ENCODE results near the gene ABCC9.
"Not testable (repeated sequence)": the region's sequence is repeated elsewhere in the genome, so short reads cannot be mapped to it uniquely, and the experiment has no call there.

Gene ABCC9

DNA sequence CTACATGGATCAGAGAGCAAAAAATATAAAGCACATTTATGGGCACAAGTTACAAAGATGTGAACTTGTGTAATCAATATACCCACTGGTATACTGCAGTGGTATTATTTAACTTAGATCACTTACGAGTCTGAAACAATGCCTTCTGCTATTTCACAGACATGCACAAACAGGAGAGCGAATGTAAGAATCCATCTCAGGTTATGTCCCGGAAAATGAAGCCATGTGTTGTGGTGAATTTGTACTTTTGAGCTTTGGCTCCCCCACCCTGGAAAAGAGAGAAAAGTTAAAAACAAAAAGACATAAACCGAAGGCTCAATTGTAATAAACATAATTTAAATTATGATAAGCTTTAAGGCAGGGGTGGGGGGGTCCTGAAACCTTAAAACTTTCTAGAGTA is 7.6 kb downstream of the ABCC9 start:
- DNase-seq, result no peak

DNA sequence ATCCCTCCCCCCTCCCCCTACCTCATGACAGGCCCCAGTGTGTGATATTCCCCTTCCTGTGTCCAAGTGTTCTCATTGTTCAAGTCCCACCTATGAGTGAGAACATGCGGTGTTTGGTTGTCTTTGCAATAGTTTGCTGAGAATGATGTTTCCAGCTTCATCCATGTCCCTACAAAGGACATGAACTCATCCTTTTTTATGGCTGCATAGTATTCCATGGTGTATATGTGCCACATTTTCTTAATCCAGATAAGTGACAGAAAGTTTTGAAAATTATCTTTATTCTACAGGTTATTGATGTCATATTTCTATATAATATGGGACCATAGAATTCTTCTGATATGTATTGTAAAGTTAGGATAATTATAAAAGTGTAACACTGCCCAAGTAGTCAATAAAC is 11.3 kb downstream of the ABCC9 start:
- DNase-seq, result not testable (repeated sequence)

DNA sequence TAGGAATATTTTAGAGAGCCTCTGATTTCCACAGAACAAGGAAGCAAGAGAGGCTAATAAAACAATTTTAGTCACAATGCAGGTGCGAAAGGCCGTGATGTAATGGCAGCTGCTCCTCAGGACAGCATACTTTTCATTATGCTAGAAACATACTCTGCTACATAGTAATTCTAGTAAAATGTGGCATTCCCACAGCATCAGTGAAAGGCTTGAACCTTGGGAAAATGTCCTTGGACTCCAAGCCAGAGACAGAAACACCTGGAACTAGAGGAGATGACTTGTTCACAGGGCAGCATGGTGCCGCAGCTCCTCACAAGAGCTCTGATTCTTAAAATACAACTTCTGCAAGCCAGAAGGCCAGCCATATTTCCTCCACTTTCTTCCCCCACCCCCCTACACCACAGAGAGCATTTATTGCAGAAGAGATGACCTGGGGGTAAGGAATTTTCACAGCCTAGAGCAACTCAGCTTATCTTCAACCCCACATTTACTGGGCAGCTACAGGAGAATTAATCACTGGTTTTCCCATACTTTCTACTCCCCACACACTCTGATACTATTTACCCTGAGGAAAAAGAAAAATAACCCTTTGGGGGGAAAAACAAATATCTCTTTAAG is 15.8 kb downstream of the ABCC9 start:
- no peak for DNase-seq

DNA sequence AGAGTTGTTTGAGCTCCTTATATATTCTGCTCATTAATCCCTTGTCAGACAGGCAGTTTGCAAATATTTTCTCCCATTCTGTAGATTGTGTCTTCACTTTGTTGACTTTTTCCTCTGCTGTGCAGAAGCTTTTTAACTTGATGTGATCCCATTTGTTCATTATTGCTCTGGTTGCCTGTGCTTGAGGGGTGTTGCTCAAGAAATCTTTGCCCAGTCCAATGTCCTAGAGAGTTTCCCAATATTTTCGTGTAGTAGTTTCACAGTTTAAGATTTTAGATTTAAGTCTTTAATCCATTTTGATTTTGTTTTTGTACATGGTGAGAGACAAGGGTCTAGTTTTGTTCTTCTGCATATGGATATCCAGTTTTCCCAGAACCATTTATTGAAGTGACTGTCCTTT is 19.8 kb downstream of the ABCC9 start:
- no peak for DNase-seq

DNA sequence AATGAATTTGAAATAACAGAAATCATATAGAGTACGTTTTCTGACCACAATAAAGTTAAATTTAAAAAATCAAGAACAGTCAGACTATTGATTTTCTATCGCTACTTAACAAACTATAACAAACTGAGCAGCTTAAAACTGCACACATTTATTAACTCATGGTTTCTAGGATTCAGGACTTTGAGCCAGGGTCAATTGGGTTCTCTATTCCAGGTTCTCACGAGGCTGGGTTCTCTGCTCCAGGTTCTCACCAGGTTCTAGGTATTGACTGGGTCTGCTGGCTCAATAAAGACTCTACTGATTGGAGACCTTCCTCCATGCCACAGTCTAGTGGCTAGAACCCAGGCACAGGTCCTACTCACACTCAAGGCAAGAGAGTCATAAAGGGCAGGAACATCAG is 22.8 kb downstream of the ABCC9 start:
- DNase-seq, result no peak

DNA sequence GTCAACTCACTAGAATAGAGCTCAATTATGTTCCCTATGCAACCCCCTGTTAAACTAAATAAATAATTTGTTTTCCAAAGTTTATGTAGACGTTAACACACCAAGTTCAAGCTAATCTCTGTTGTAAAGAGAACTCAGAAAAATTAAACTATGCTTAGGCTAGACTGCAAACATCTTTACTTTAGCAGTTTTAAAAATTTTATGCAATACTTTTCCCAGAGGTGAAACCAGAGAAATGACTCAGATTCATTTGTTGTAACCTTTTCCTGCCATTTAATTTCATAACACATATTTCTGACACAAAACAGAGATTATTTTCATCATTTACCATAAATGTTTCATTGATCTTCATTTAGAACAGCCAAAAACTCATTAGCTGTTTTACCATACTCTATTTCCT is 27.4 kb downstream of the ABCC9 start:
- DNase-seq, result no peak

DNA sequence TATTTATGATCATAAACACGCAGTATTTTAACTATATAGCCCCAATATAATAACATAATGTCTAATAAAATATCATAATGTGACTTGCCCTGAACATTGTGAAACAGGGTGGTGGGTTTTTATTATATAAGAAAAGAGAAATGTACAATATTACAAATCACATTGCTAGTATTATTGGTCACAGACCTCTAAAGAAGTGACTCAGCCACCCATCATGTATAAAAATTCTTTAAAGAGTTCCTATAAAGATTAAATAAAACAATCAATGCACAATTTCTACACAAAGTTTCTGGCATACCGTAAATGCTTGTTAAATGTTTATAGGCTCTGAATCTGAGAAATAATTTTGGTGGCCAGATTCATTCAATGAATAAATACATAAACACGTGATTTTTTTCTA is 28.9 kb downstream of the ABCC9 start:
- DNase-seq, result no peak

DNA sequence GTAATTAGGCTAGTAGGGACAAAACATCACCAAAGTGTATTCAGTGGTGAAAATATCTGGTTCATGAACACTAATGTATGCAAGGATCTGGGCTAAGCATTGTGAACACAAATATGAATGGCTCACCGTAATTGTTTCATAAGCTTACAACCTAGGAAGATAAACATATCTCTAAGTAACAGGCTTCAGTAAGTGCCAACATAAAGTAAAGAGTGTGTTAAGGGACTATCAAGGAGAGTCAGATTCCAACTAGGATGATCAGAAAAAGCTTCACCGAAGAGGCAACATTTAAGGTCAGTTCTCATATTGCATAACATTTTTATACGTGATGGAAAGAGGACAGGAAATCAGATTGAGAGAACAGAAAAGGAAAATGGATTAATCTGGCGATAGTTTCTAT is 29.4 kb downstream of the ABCC9 start:
- no peak for DNase-seq

DNA sequence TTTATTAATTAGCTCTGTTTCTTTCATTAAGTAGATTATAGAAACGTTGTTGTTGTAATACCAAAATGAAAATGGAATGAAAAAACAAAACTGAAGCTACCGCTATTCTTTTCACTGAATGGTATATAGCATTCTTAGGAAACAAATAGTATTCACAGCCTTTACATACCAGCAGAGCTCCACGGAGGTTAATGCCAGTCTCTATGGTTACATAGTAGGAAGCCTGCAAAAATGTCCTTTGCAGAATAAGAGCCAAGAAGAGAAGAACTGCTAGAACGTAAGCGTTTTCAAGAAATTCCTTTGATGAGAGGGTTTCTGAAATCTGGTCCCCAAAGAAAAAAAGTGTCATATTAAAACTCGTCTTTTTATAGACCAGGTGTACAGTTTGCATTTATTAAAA is 30.6 kb downstream of the ABCC9 start:
- no peak for DNase-seq

DNA sequence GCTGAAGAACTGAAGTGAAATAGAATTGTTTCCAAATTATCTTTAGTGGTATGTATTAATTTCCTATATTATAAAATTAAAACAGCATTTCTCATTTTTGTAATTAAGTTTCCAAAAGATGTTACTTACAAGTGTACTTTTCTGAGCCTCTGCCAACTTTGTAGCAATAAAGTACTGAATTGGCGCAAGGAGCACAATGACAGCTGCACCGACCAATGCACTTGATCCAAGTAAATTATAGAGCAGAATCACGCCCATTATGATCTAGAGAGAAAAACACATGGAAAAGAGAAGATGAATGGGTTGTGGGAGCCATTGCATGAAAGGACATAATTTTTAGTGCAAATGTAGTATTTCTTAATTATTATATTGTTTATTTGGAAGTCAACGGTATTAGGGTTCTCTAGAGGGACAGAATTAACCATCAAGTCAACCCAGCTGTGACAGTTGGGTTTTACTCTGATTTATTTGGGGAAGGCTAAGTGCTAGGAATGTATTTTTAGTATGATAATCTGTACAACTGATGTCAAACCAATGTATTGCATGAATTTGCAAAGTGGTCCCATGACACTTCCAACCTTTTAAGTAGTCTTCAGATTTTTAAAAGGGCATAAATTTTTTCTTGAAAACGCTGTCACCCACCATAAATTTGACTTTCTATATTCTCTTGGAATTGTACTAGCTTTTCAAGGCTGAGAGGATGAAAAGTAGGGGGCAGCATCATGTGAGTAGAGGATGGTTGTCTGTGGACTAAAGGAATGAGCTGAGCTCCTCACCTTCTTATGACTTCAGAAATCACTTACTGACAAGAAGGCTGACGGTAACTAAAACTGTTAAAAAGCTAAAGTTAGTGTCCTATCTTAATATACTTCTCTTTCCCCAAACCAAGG is 33.0 kb downstream of the ABCC9 start:
- DNase-seq, result no peak

DNA sequence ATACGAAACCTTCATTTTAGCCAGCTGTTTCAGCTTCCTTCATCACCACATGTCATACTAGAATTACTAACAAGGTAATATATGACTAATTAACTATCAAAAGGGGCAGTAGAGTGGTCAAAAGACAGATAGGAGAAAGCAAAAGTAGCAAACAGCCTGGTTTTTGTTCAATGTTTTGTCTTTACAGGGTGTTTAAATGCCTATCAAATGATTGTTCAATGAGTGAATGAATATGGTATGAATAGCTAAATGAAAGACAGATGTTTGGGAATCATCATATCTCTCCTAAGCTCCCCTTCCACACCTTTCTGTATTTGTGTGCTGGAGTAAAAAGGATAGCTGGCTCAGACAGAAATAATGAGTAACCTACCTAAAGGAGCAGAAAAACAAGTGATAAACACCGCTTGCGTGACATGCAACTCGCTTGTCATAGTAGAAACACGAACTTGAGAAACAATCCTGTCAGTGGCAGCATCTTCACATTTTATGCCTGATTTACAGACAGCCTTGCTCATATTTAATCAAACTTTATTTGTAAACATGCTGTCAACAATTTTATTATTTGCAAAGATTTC is 34.2 kb downstream of the ABCC9 start:
- no peak for DNase-seq

DNA sequence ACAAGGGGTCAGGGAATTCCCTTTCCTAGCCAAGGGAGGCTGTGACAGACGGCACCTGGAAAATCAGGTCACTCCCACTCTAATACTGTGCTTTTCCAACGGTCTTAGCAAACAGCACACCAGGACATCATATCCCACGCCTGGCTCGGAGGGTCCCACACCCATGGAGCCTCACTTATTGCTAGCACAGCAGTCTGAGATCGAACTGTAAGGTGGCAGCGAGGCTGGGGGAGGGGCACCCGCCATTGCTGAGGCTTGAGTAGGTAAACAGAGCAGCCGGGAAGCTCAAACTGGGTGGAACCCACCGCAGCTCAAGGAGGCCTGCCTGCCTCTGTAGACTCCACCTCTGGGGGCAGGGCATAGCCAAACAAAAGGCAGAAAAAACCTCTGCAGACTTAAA is 41.7 kb downstream of the ABCC9 start:
- not testable (repeated sequence) for DNase-seq

DNA sequence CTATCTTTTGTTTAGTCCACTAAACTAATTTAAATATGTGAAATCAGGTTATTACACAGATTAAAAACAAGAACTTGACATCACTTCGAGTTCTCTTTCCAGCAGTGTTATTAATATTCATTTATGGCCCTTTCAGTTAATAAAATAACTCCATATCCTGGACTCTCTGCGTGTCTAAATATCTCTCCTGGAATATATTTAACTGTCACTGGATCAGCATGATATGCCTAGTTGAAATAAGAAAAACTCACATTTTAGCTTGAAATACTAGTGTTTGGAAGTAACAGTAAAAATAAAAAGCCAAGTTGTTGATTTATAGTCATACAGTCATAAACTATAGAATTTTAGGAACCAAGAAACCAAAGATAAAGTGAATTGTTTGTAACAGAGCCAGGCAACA is 45.6 kb downstream of the ABCC9 start:
- no peak for DNase-seq

DNA sequence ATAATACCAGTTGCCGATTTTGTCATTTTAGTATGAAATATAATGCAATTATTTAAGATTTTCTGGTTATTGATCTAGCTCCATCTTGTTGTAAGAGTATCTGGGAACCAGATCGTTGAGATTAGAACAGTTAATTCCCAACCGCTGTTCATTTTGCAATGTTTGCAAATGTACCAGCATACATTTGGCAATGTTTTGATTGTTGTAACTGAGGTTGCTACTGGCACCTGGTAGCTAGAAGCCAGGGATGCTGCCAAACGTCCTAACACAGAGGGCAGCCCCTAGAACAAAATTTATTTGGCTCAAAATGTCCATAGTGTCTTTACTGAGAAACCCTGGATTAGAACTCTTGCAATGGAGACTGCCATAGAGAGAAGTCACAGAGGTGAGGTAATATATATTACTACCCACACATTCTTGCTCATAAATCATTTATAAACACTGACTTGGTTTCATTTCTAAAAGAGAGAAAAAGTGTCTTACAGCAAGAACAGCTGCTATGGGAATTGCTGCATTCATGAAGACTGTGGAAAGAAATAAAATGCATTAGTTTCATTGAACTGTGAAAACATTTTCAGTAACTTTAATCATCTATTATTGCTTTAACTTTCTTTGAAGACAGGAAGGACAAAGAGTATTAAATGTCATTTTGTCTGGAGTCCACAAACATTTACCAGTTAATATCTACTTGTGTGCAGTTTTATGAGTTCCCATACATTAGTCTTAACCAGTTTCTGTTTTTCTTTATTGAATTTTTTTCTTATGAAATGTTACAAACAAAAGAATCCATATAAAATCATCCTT is 46.2 kb downstream of the ABCC9 start:
- no peak for DNase-seq

DNA sequence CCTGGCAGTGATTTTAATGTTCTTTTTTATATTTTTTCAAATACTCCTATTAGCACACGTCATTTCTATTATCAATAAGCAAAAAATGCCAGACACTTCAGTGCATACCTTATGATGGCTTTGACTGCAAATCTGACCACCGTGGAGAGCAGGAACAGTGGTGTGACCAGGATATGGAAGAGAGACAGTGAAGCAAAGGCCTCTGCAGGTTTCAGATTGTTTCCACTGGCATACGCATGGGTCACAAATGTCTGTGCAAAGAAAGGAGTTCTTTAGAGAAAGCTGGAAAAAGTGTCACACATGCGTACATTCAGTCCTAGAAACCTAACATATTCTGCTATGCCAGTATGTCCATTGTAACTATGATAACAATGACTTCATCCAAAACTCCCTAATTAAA is 47.3 kb downstream of the ABCC9 start:
- DNase-seq, result no peak

DNA sequence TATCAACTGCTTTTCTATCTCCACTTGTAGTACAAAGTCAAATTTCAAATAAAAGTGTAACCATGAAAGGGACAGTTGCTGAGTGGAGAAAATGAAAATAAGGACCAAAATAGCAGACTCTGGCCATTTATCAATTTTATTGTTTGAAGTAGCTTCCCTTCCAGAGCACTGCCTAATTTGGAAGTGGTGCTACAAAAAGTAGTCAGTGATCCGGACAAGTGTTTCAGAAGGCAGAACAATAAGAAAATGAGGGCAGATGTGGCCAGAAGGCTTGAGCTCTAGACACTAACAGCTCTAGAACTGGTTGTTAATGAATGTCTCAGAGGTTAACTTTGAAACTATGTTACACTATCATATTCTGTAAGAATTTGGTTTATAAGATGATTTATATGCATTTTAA is 48.9 kb downstream of the ABCC9 start:
- DNase-seq, result no peak

DNA sequence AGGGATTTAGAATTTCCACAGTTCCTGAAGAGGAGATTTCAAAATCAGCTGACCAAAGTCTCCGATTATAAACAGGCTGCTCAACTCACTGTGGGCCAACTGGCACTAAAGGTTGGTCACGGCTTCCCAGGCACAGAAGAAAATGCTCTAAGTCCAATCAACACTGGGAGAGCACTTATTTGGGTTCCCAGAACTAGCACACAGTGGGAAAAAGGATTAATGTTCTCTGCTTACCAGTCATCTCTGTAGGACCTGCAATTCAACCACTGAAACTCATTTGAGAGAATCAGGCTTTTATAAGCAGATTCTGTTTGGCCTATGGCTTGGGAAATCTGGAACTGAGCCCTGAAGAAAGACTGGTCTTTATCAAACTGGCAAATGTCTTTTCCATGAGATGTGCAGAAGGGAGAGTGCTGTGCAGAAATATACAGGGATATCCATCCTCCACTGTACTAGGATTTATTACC is 49.4 kb downstream of the ABCC9 start:
- DNase-seq, result no peak

DNA sequence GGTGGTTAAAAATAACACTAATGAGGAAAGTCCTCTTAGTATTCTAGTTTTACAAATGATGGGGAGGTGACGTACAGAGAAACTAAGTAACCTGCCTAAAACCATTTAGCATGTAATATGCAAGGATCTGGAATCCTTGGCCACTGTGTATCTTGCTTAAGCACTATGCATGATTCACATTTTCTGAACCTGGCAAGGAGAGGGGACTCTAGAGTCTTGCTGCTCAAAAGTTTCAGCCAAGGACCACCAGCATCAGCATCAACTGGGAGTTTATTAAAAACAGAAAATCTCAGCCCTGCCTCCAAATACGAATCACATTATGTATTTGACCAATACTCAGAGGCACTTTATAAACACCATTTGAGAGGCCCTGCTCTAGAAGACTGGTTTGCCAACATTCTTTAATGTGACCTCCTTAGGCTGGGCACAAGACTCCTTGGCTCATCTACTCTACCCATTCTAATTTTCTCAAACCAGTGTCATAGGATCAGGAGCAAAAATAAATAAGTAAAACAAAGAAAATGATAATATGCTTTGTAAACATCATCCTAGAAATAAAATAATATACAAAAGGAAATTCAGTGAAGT is 52.9 kb downstream of the ABCC9 start:
- no peak for DNase-seq

DNA sequence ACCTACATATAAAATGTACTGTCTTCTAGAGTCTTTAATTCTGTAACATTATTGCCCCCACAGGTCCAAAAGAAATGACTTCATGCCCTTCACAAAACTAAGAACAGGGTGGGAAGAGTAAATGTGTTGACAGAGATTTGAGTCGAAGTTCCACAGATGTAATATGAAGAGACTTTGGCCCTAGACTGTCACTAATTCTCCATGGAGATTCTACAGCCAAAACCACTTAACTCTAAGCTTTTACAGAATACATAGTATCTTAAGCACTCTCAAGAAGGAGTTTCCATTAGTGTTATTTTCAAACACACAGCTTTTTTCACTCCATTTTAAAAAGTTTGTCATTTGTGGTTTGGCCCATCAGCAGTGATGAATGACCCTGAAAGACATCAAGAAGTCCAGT is 56.3 kb downstream of the ABCC9 start:
- DNase-seq, result no peak

DNA sequence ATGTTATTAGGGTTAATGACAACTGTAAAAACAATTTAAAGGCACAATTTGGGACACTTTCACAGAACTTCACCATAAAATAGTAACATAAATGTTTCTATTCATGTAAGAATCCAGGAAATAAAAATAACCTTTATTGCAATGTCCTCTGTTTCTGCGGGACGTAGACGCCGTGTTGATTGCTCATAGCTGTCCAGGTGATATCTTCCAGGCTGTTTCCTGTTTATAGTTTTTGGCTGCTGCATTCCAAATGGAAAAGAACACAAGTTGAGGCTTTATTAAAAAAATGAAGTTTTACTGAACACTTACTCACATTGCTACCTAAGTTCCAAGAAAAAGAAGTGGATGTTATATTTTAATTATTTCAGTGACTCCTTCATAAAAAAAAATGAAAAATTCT is 58.6 kb downstream of the ABCC9 start:
- DNase-seq, result no peak

DNA sequence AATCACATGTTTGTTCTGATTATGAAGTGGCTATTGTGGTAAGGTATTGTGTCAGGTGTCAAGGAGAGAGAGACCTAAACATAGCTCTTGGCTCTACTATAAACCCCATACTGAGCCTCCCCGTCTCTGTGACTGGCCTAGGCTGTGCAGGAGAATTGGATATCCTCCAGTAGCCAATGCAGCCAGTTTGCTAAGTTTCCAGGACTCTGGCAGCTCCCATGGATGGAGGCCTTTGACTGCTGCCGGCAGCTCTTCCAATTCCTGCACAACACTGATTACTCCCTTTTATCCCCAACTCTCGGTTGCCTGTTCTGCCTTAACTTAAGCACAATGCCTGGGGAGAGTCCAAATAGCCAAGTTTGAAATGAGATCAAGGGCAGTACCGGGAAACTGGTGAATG is 59.3 kb downstream of the ABCC9 start:
- DNase-seq, result no peak

DNA sequence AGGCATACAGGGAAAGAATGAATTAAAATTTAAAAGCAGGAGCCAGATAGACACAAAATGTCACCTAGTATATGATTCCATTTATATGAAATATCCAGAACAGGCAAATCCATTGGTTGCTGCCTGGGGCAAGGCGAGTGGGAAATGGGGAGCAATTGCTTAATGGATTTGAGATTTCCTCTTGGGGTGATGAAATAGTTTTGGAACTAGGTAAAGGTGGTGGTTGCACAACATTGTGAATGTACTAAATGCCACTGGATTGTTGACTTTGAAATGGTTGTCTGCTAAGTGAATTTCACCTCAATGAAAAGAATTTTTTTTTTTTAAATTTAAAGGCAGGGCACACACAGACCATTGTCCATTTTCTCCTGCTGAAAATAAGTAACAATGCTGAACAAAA is 61.9 kb downstream of the ABCC9 start:
- DNase-seq, result no peak

All from T-helper 2 cell (primary cell).